SK-N-MC (cell line): ENCODE results near the gene HS3ST2.

Experiments
- EZH2 ChIP-seq: fragments of 200-600 bp; sonication (generic); IDR thresholded peaks from one replicate; pipeline ENCODE4 v1.6.1; 2017; ENCODE audit warnings: antibody characterized with exemption
- FOXP2 ChIP-seq: optimal IDR thresholded peaks from 2 replicates; pipeline ENCODE3; 2011; ENCODE audit warnings: mild to moderate bottlenecking, moderate library complexity; ENCODE audit not compliant: insufficient read depth; ENCODE audit errors: extremely low read length, control extremely low read depth
- POLR2AphosphoS5 ChIP-seq: IDR thresholded peaks from 2 replicates; pipeline ENCODE4 v1.6.1; 2012; ENCODE audit warnings: mild to moderate bottlenecking, low read depth, low read length, borderline replicate concordance

- no peak for TF ChIP-seq EZH2
- TF ChIP-seq POLR2AphosphoS5 = no peak
- TF ChIP-seq FOXP2 = no peak
Measured at GRCh38 chr16:22786284-22786683, 27.7 kb upstream of the HS3ST2 start.
